ENCODE data around the gene APOF.
"Not testable (repeated sequence)": the region's sequence is repeated elsewhere in the genome, so short reads cannot be mapped to it uniquely, and the experiment has no call there.

The APOF gene, protein sequence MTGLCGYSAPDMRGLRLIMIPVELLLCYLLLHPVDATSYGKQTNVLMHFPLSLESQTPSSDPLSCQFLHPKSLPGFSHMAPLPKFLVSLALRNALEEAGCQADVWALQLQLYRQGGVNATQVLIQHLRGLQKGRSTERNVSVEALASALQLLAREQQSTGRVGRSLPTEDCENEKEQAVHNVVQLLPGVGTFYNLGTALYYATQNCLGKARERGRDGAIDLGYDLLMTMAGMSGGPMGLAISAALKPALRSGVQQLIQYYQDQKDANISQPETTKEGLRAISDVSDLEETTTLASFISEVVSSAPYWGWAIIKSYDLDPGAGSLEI

DNA sequence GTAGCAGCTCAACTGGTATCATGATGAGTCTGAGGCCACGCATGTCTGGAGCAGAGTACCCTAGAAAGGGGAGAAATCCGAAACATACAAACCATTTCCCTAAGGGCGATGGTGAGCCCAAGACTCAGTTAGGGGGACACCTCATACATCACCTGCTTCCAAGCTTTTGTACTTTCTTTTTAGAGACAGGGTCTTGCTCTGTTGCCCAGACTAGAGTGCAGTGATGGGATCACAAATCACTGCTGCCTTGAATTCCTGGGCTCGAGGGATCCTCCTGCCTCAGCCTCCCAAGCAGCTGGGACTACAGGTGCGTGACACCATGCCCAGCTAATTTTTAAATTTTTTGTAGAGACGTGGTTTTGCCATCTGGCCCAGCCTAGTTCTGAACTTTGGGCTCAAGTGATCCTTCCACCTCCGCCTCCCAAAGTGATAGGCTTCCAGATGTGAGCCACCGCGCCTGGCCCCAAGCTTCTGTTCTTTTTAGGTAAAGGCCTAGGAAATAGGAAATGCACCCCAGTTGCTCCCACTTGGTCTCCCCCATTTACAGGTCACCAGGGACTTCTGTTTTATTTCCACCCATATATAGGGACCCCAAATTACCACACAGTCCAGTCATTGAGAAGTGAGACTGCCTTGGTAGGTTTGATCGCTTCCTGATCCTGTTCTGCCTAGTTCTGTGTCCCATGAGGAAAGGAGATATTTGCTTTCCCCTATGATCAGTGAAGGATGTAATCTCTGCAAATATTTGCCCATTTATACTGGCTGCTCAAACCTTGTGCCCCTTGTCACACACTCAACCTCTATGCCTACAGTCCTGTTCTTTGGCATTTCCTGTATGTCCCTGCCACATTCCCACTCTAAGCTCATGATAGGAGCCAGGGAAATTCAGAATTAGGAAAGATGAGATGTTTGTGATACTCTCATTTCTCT, at the start of gene APOF:
TSS of gene APOF (minus strand) at position 728 of the 930 bp plus-strand sequence. CDS start at position 616, 112 bp downstream.
- TF ChIP-seq, protein P1, sequence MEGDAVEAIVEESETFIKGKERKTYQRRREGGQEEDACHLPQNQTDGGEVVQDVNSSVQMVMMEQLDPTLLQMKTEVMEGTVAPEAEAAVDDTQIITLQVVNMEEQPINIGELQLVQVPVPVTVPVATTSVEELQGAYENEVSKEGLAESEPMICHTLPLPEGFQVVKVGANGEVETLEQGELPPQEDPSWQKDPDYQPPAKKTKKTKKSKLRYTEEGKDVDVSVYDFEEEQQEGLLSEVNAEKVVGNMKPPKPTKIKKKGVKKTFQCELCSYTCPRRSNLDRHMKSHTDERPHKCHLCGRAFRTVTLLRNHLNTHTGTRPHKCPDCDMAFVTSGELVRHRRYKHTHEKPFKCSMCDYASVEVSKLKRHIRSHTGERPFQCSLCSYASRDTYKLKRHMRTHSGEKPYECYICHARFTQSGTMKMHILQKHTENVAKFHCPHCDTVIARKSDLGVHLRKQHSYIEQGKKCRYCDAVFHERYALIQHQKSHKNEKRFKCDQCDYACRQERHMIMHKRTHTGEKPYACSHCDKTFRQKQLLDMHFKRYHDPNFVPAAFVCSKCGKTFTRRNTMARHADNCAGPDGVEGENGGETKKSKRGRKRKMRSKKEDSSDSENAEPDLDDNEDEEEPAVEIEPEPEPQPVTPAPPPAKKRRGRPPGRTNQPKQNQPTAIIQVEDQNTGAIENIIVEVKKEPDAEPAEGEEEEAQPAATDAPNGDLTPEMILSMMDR (IDR thresholded peaks at IDR 0.05; ENCODE audit: borderline replicate concordance, insufficient read depth, low read depth, low read length) = no peak
- no peak within 1 kb of the TSS for H3K4me3 ChIP-seq (ENCODE audit: low read depth, low read length)

GRCh38 chr12:56411781-56412639, 49.4 kb upstream of the APOF start:
- TF ChIP-seq, protein P1 (IDR thresholded peaks at IDR 0.05; ENCODE audit: borderline replicate concordance, insufficient read depth, low read depth, low read length) = no peak
- H3K4me3 ChIP-seq (ENCODE audit: low read depth, low read length) = no peak overlapping the region

GRCh38 chr12:56410768-56411167, 48.1 kb upstream of the APOF start:
- no peak overlapping the region for H3K4me3 ChIP-seq (ENCODE audit: low read depth, low read length)
- TF ChIP-seq, protein P1 (IDR thresholded peaks at IDR 0.05; ENCODE audit: borderline replicate concordance, insufficient read depth, low read depth, low read length) = no peak

DNA sequence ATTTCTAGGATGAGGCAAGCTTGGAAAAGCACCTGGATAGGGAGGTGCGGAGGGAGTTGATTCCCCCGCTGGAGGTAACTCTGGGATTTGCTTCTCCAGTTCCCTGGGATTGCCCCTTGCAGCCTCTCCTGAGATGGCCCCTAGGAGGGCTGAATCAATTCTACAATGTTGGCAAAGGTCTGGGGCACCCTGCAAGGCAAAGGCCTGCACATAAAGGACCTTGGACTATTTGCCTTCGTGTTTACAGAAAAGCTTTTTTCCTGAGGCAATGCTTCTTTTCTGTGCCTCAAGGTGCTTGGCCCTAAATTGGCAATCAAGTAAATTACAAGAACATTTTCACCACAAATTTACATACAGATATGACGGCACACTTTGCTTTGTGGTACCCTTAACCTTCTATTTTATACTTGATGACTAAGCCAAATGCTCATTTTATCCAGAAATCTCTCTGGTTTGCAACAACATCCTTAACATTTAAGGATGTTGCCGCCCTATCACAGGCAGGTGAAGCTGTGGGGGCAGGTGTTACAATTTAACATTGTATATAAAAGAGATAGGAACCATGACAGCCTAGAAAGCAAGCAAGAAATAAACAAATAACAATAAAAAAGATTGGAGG, 46.3 kb upstream of the APOF start:
- H3K4me3 ChIP-seq (ENCODE audit: low read depth, low read length) = no peak overlapping the region
- TF ChIP-seq, protein P1 (IDR thresholded peaks at IDR 0.05; ENCODE audit: borderline replicate concordance, insufficient read depth, low read depth, low read length) = no peak

DNA sequence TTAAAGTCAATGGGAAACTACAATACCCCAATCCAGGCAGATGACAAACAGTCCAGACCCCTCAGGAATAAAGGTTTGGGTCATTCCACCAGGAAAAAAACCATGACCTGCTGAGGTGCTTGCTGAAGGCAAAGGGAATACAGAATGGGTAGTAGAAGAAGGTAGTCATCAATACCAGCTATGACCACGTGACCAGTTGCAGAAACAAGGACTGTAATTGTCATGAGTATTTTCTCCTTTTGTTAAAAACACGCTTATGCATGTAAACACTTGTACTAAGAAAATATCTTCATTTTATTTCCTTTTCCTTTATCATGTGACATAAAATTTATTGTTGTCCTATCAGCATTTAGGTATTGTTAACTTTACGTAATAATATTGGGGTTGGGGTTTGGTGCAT, 41.6 kb upstream of the APOF start:
- H3K4me3 ChIP-seq (ENCODE audit: low read depth, low read length) = not testable (repeated sequence)

DNA sequence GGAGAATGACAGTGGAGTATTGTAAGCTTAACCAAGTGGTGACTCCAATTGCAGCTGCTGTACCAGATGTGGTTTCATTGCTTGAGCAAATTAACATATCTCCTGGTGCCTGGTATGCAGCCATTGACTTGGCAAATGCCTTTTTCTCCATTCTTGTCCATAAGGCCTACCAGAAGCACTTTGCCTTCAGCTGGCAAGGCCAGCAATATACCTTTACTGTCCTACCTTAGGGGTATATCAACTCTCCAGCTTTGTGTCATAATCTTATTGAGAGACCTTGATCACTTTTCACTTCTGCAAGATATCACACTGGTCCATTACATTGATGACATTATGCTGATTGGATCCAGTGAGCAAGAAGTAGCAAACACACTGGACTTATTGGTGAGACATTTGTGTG, 39.0 kb upstream of the APOF start:
- not testable (repeated sequence) for H3K4me3 ChIP-seq (ENCODE audit: low read depth, low read length)

GRCh38 chr12:56401125-56401524, 38.5 kb upstream of the APOF start:
- not testable (repeated sequence) for H3K4me3 ChIP-seq (ENCODE audit: low read depth, low read length)

- not testable (repeated sequence) for H3K4me3 ChIP-seq (ENCODE audit: low read depth, low read length)
Observed at GRCh38 chr12:56399466-56399865, 36.8 kb upstream of the APOF start.

All from GM12875 (cell line).